GM18526 (cell line): ENCODE data around the gene MED13L.

Experiments
- POLR2A ChIP-seq: IDR thresholded peaks from 3 replicates; pipeline ENCODE4 v1.6.1; 2011; ENCODE audit not compliant: insufficient read length; ENCODE audit errors: extremely low read depth

MED13L gene

GRCh38 chr12:116217045-116217735 is 60.3 kb downstream of the MED13L start:
- no peak for TF ChIP-seq POLR2A

GRCh38 chr12:116216022-116216756 is 61.3 kb downstream of the MED13L start:
- TF ChIP-seq POLR2A = no peak

GRCh38 chr12:116215023-116215422 is 62.5 kb downstream of the MED13L start:
- TF ChIP-seq POLR2A = no peak

GRCh38 chr12:116213885-116214527 is 63.5 kb downstream of the MED13L start:
- TF ChIP-seq POLR2A = no peak

- no peak for TF ChIP-seq POLR2A
Observed at GRCh38 chr12:116213014-116213413, 64.5 kb downstream of the MED13L start.

- no peak for TF ChIP-seq POLR2A
Observed at GRCh38 chr12:116210762-116211161, 66.7 kb downstream of the MED13L start.

GRCh38 chr12:116210131-116210530 is 67.4 kb downstream of the MED13L start:
- no peak for TF ChIP-seq POLR2A

GRCh38 chr12:116209503-116209902 is 68.0 kb downstream of the MED13L start:
- TF ChIP-seq POLR2A = no peak

DNA sequence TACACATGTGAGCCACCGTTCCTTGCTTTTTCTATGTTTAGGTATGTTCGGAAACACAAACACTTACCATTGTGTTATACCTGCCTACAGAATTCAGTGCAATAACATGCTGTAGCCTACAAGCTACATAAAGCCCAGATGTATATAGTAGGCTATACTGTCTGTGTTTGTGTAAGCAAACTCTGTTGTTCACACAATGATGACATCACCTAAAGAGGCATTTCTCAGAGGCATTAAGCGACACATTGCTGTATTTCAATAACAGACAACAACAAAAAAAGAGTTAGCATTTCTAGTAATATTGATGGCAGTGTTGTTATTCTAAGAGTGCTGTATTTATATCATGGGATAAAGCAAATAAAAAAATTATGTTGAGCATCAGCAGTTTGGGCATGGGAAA is 70.2 kb downstream of the MED13L start:
- TF ChIP-seq POLR2A = no peak

DNA sequence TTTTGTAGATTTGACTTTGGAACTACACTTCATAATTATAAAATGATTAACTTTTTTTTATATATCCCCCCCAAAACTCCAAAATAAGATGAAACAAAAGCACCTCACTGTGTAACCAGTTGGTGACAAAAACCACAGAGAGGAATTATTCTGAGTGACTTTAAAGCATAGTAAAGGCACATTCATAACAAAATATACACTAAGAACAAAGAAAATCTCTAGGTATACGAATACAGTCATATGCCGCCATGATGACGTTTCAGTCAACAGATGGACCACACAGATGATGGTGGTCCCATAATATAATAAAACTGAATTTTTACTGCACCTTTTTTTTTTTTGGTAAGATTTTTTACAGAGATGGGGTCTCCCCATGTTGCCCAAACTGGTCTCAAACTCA is 70.7 kb downstream of the MED13L start:
- TF ChIP-seq POLR2A = no peak

DNA sequence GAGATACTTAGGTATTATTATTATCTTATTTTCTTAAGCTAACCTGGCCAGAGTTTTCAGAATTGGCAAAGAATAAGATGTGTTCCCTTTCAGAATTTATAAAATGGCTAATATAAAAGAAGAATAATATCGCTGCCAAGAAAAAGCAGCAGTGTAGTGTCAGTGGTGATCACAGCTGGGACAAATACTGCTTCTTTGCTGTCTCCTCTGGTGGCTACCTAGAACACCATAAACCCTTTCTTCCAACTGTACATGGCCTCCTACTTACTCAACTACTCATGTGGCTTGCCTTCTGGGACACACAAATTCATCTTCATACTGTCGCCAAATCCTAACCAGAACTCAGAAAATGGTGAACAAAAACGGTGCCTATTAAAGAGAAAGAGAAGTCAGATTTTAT is 72.7 kb downstream of the MED13L start:
- no peak for TF ChIP-seq POLR2A

DNA sequence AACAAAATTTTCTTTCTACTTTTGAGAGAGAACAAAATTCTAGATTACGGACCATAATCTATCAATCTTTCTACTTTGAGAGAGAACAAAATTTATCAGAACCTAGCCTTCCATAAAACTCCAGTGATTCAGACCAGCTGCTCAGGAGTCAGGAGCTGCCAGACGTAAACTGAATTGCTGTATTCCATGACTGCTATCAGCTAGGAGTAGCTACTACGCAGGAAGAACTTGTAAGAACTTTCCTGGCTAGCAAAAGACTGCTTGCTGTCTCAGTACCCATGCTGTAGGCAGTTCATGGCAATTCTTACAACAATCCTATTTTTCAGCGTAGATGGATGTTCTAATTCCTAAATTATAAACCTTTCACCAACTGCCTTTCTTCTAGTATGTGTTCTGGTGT is 73.3 kb downstream of the MED13L start:
- no peak for TF ChIP-seq POLR2A

DNA sequence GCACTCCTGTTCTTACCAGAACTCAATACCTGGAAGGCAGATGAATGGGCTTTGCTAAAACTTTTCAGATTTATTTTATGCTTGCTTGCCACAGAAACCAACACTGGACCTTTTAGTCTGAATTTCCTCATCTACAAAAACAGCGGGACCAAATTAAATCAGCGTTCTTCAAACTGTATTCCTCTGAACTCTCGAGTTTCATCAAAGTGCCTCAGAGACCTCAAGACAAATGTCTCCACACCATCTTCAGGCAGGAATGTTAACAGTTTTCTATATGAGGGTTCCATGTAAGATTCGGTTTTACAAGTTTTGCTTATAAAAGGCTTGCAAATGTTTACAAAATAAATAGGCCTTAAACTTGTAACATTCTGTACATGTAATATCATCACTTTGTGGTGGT is 74.6 kb downstream of the MED13L start:
- TF ChIP-seq POLR2A = no peak

DNA sequence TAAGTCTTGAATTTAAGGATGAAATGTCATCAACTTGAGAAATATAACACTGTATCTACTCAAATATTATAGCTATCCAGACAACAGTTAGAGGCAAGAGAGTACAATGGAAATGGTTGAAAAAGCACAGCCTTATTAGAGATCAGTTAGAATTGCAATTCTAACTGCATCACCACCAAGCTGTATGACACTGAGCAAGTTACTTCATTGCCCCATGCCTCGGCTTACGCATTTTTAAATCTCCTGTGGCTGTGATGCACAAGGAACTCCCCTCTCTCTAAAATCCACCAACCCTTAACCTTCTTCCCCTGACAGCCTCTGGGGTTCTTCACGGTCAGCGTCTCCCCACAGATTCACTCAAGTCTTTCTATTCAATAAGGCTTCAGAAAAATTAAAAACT is 75.1 kb downstream of the MED13L start:
- no peak for TF ChIP-seq POLR2A

DNA sequence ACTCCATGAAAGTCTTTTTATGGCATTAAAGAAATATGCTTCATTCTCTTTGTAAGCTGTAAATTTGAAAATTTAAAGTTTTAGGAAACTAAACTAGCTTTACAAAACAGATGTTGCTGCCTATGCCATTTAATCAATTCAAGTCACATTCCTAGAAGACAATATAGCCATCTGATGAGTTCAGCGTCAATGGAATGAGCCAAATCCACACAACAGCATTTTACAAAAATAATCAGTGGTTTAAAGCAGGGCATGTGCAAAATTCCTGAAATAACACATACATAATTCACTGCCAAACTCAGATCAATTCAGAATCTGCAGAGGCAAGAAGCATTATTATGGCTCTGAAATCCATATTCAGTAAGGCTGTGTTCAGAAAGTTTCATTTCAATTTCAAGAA is 75.6 kb downstream of the MED13L start:
- TF ChIP-seq POLR2A = no peak

GRCh38 chr12:116201359-116201758 is 76.1 kb downstream of the MED13L start:
- TF ChIP-seq POLR2A = no peak

DNA sequence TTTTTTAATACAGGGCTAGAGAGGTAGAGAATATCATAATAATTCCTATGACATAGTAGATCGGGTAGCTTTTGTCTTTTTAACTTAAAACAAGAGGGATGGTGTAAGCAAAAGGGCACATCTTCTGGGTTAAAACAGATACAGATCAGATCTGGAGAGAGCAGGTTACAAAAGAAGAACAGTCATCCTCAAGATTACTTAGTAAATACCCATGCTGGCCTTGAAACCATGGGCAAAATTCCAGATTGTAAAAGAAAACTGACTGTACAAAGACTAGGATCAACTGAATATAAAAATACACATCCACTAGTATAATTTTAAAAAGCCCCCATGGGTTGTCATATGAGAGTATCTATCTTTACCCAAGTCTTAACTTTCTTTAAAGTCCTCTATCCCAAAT is 76.7 kb downstream of the MED13L start:
- no peak for TF ChIP-seq POLR2A

DNA sequence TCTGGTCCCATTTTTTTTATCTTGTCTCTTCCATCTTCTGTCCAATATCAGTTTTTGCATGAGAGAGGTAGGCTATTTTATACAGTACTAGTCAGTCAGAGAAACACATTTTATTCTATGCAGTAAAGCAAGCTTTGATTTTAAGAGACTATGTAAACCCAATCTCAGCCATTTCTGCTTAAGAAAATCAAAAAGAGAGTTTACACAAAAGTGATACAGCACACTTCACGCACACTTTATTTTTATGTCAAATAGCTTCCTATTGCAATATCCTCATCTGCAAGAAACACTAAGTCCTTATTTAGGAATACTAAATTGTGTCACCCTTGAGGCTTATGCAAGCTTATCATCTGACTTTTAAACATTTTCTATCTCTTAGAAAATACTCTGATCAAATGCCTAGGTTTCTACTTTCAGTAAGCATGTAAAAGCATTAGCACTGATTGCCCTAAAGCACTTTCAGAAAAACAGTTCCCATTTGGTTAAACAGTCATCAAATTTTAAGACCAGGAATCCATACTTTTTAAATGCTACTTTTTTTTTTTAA is 78.3 kb downstream of the MED13L start:
- TF ChIP-seq POLR2A = no peak
